ENCODE measurements around the gene PCDH9.
"Not testable (repeated sequence)": the region's sequence is repeated elsewhere in the genome, so short reads cannot be mapped to it uniquely, and the experiment has no call there.

Gene PCDH9

GRCh38 chr13:66895780-66896179 lies 334.4 kb downstream of the PCDH9 start:
- TF ChIP-seq CTCF (IDR thresholded peaks at IDR 0.05; ENCODE audit: borderline replicate concordance, control extremely low read depth, extremely low read depth, insufficient read depth, missing control alignments) = no peak
- DNase-seq (ENCODE audit: low spot score) = no peak
- in situ Hi-C loops (cut with MboI; ENCODE audit: low sequenced_read_pairs, unreplicated experiment) = no loop called here

- in situ Hi-C loops (cut with MboI; ENCODE audit: low sequenced_read_pairs, unreplicated experiment) = no loop called here
- TF ChIP-seq CTCF (IDR thresholded peaks at IDR 0.05; ENCODE audit: borderline replicate concordance, control extremely low read depth, extremely low read depth, insufficient read depth, missing control alignments) = no peak
- DNase-seq (ENCODE audit: low spot score) = no peak
These were observed 334.8 kb downstream of the PCDH9 start for GRCh38 chr13:66895320-66895719.

GRCh38 chr13:66888698-66889097 lies 341.4 kb downstream of the PCDH9 start:
- no peak for DNase-seq (ENCODE audit: low spot score)
- in situ Hi-C loops (cut with MboI; ENCODE audit: low sequenced_read_pairs, unreplicated experiment) = no loop called here
- no peak for TF ChIP-seq CTCF (IDR thresholded peaks at IDR 0.05; ENCODE audit: borderline replicate concordance, control extremely low read depth, extremely low read depth, insufficient read depth, missing control alignments)

GRCh38 chr13:66887088-66887487 lies 343.0 kb downstream of the PCDH9 start:
- no peak for TF ChIP-seq CTCF (IDR thresholded peaks at IDR 0.05; ENCODE audit: borderline replicate concordance, control extremely low read depth, extremely low read depth, insufficient read depth, missing control alignments)
- in situ Hi-C loops (cut with MboI; ENCODE audit: low sequenced_read_pairs, unreplicated experiment) = no loop called here
- no peak for DNase-seq (ENCODE audit: low spot score)

- no peak for TF ChIP-seq CTCF (IDR thresholded peaks at IDR 0.05; ENCODE audit: borderline replicate concordance, control extremely low read depth, extremely low read depth, insufficient read depth, missing control alignments)
- no peak for DNase-seq (ENCODE audit: low spot score)
- in situ Hi-C loops (cut with MboI; ENCODE audit: low sequenced_read_pairs, unreplicated experiment) = no loop called here
These were observed 343.9 kb downstream of the PCDH9 start for GRCh38 chr13:66886264-66886663.

- in situ Hi-C loops (cut with MboI; ENCODE audit: low sequenced_read_pairs, unreplicated experiment); DNase-seq (ENCODE audit: low spot score): not testable (repeated sequence)
These were observed 349.0 kb downstream of the PCDH9 start for GRCh38 chr13:66881170-66881569.

GRCh38 chr13:66879988-66880387 lies 350.1 kb downstream of the PCDH9 start:
- TF ChIP-seq CTCF (IDR thresholded peaks at IDR 0.05; ENCODE audit: borderline replicate concordance, control extremely low read depth, extremely low read depth, insufficient read depth, missing control alignments) = no peak

More at GRCh38 chr13:66879988-66880387, 350.1 kb downstream of the PCDH9 start:
- in situ Hi-C loops (cut with MboI; ENCODE audit: low sequenced_read_pairs, unreplicated experiment) = no loop called here
- DNase-seq (ENCODE audit: low spot score) = no peak

Data from GM13976 (cell line).